ENCODE results near the gene ARHGEF39. TPM values are rescaled to one million over a fixed set of nuclear protein-coding genes. Genes with fewer than 3 reads are reported as not detected.
A peak's percentile ranks its signal among the peaks of the same experiment; 100 is the strongest.

Gene ARHGEF39
- polyA plus RNA-seq, 3 donors = 0.13 to 0.53 (median 0.42) TPM

DNA sequence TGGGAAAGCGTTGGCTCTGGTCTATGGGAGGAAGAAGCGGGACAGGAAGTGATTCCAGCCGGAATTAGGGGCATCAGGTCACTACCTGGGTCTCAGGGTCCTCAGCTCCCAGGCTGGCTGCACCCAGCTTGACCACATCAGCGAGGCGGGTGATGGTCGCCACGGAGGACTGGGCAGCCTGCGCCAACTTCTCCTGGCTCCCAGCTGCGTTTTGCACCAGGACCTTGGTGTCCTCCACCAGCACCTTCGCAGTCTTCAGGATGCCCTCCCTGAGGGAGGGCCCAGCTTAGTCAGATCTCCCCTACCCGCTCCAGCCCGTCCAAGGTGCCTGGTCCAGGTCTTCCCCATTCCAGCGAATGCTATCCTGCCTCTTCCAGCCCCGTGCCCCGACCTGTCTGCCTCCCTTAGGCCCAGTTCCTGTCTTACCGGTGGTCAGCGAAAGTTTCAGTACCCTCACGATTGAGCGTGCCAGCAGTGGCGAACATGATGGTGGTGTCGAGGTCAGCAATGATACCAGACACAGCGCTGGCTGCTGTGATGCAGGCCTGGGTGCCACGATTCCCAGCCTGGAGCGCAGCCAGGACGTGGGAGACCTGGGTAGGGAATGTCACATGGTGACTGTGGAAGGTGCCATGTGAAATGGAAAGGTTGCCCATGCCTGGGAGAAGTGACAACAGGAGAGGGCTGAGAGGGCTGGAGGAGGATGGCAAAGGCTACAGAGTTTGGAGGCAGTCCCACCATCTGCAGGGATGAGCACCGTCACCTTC, 39.1 kb upstream of the ARHGEF39 start:
- no peaks in the 10 kb centered on the region for H3K9me3 ChIP-seq (replicated peaks in 1 of 2; ENCODE audit: control insufficient read depth in 1 of 2, insufficient read depth in 1 of 2, low read length in 2 of 2)
- H3K4me3 ChIP-seq (replicated peaks in 1 of 3; ENCODE audit: low read depth in 2 of 3, low read length in 3 of 3) = no peak overlapping the region
- peaks cover 100% of the 10 kb centered on the region for H4K20me1 ChIP-seq (ENCODE audit: insufficient read depth, low read length)
- Mint-ChIP-seq H3K4me1 (no peaks in the 10 kb centered on the region), H3K27me3 (ENCODE audit: low read depth in 3 of 3) (no peaks in the 10 kb centered on the region), H3K9me3 (peaks cover 0 to 2% (median 0%) of the 10 kb centered on the region in 7 donors), H3K27ac (peak overlapping the region in 1 of 7 donors; percentile 39), H3K36me3 (peaks cover 0 to 65% of the 10 kb centered on the region in 2 donors), H3K4me3 (no peak overlapping the region)
- TF ChIP-seq, protein P1, sequence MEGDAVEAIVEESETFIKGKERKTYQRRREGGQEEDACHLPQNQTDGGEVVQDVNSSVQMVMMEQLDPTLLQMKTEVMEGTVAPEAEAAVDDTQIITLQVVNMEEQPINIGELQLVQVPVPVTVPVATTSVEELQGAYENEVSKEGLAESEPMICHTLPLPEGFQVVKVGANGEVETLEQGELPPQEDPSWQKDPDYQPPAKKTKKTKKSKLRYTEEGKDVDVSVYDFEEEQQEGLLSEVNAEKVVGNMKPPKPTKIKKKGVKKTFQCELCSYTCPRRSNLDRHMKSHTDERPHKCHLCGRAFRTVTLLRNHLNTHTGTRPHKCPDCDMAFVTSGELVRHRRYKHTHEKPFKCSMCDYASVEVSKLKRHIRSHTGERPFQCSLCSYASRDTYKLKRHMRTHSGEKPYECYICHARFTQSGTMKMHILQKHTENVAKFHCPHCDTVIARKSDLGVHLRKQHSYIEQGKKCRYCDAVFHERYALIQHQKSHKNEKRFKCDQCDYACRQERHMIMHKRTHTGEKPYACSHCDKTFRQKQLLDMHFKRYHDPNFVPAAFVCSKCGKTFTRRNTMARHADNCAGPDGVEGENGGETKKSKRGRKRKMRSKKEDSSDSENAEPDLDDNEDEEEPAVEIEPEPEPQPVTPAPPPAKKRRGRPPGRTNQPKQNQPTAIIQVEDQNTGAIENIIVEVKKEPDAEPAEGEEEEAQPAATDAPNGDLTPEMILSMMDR (IDR thresholded peaks at IDR 0.05) = no peak
- no peaks in the 10 kb centered on the region for H3K79me2 ChIP-seq (ENCODE audit: insufficient read depth, low read length)
- H2AFZ ChIP-seq (ENCODE audit: insufficient read depth, low read depth, low read length, poor library complexity, severe bottlenecking) = no peak overlapping the region
- peak overlapping the region in 1 of 2 donors; percentile 6 for H3K27ac ChIP-seq (ENCODE audit: low read depth in 1 of 2, low read length in 2 of 2)
- no peaks in the 10 kb centered on the region for H3K4me1 ChIP-seq (ENCODE audit: control insufficient read depth in 1 of 2, insufficient read depth in 2 of 2, low read length in 2 of 2)
- no peaks in the 10 kb centered on the region for H3K27me3 ChIP-seq (ENCODE audit: control insufficient read depth in 2 of 2, insufficient read depth in 2 of 2, low read length in 2 of 2)
- 98% methylated on average over 25 of the region's 26 CpGs for WGBS (ENCODE audit: insufficient coverage)
- peaks cover 98 to 100% of the 10 kb centered on the region in 2 donors for H3K36me3 ChIP-seq (replicated peaks in 1 of 2; ENCODE audit: control insufficient read depth in 1 of 2, insufficient read depth in 2 of 2, low read length in 2 of 2)
- no peak overlapping the region for H3K4me2 ChIP-seq (replicated peaks; ENCODE audit: extremely low read depth, low read length, poor library complexity, severe bottlenecking)
- intact Hi-C loops (cut with micrococcal nuclease) = no loop called here
- DNase-seq = no peak
- H3K9ac ChIP-seq (ENCODE audit: insufficient read depth, low read length, poor library complexity, severe bottlenecking) = no peak overlapping the region

- H3K36me3 Mint-ChIP-seq = peaks cover 0 to 51% of the 10 kb centered on the region in 2 donors
- no peaks in the 10 kb centered on the region for H3K4me1 ChIP-seq (ENCODE audit: control insufficient read depth in 1 of 2, insufficient read depth in 2 of 2, low read length in 2 of 2)
- H3K27ac Mint-ChIP-seq = peak overlapping the region in 3 of 7 donors; percentile 14 to 37 (median 18)
Observed at GRCh38 chr9:35702696-35703095, 37.7 kb upstream of the ARHGEF39 start.

More at GRCh38 chr9:35702696-35703095, 37.7 kb upstream of the ARHGEF39 start:
- Mint-ChIP-seq H3K4me1 (no peaks in the 10 kb centered on the region), H3K4me3 (no peak overlapping the region), H3K27me3 (ENCODE audit: low read depth in 3 of 3) (no peaks in the 10 kb centered on the region), H3K9me3 (peaks cover 0 to 2% (median 0%) of the 10 kb centered on the region in 7 donors)
- H4K20me1 ChIP-seq (ENCODE audit: insufficient read depth, low read length) = peaks cover 100% of the 10 kb centered on the region
- H2AFZ ChIP-seq (ENCODE audit: insufficient read depth, low read depth, low read length, poor library complexity, severe bottlenecking) = no peak overlapping the region
- 100% methylated on average over 6 of the region's 7 CpGs for WGBS (ENCODE audit: insufficient coverage)
- no peaks in the 10 kb centered on the region for H3K79me2 ChIP-seq (ENCODE audit: insufficient read depth, low read length)
- H3K27ac ChIP-seq (ENCODE audit: low read depth in 1 of 2, low read length in 2 of 2) = peak overlapping the region in 1 of 2 donors; percentile 26
- DNase-seq = no peak
- no peak overlapping the region for H3K4me2 ChIP-seq (replicated peaks; ENCODE audit: extremely low read depth, low read length, poor library complexity, severe bottlenecking)
- no peaks in the 10 kb centered on the region for H3K27me3 ChIP-seq (ENCODE audit: control insufficient read depth in 2 of 2, insufficient read depth in 2 of 2, low read length in 2 of 2)
- H3K9ac ChIP-seq (ENCODE audit: insufficient read depth, low read length, poor library complexity, severe bottlenecking) = no peak overlapping the region
- no peak overlapping the region for H3K4me3 ChIP-seq (replicated peaks in 1 of 3; ENCODE audit: low read depth in 2 of 3, low read length in 3 of 3)
- intact Hi-C loops (cut with micrococcal nuclease) = no loop called here
- peaks cover 98 to 100% of the 10 kb centered on the region in 2 donors for H3K36me3 ChIP-seq (replicated peaks in 1 of 2; ENCODE audit: control insufficient read depth in 1 of 2, insufficient read depth in 2 of 2, low read length in 2 of 2)
- H3K9me3 ChIP-seq (replicated peaks in 1 of 2; ENCODE audit: control insufficient read depth in 1 of 2, insufficient read depth in 1 of 2, low read length in 2 of 2) = no peaks in the 10 kb centered on the region
- TF ChIP-seq, protein P1 (IDR thresholded peaks at IDR 0.05) = no peak
